K562 treated with DMSO at 1 percent for 48 hours (cell line): ENCODE data around the gene AMDHD1. TPM values are rescaled to one million over a fixed set of nuclear protein-coding genes. Genes with fewer than 3 reads are reported as not detected.

Source experiments
- total RNA-seq: library from RNA; unstranded; fragments of 300-600 nt; gene quantifications from 2 replicates; pipeline ENCODE4 v1.2.3, GENCODE V29; 2022; ENCODE audit warnings: low replicate concordance; ENCODE audit errors: extremely low read depth

The AMDHD1 gene, protein sequence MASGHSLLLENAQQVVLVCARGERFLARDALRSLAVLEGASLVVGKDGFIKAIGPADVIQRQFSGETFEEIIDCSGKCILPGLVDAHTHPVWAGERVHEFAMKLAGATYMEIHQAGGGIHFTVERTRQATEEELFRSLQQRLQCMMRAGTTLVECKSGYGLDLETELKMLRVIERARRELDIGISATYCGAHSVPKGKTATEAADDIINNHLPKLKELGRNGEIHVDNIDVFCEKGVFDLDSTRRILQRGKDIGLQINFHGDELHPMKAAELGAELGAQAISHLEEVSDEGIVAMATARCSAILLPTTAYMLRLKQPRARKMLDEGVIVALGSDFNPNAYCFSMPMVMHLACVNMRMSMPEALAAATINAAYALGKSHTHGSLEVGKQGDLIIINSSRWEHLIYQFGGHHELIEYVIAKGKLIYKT
- not detected in 2 replicates for total RNA-seq

DNA sequence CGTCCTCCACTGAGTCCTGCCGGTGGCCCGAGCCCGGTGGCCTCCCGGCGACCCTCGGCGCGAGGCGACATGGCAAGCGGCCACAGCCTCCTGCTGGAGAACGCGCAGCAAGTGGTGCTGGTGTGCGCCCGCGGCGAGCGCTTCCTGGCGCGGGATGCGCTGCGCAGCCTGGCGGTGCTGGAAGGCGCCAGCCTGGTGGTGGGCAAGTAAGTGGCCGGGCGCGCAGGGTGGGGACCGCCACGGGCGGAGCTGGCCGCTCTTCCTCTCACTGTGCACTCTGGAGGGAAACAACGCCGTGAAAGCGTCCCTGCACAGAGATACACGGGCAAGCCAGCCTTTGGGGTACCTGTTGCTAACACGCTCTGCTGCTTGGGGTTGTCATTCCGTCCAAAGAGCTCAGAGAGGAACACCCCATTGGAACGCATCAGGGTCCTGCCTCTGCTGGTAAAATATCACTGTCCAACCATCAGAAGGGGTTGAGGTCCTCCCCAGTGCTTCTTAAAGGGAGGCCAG, at the start of gene AMDHD1:
Gene AMDHD1 (plus strand): TSS at position 2 of the 513 bp plus-strand sequence. CDS start 68 bp downstream, at position 70.

DNA sequence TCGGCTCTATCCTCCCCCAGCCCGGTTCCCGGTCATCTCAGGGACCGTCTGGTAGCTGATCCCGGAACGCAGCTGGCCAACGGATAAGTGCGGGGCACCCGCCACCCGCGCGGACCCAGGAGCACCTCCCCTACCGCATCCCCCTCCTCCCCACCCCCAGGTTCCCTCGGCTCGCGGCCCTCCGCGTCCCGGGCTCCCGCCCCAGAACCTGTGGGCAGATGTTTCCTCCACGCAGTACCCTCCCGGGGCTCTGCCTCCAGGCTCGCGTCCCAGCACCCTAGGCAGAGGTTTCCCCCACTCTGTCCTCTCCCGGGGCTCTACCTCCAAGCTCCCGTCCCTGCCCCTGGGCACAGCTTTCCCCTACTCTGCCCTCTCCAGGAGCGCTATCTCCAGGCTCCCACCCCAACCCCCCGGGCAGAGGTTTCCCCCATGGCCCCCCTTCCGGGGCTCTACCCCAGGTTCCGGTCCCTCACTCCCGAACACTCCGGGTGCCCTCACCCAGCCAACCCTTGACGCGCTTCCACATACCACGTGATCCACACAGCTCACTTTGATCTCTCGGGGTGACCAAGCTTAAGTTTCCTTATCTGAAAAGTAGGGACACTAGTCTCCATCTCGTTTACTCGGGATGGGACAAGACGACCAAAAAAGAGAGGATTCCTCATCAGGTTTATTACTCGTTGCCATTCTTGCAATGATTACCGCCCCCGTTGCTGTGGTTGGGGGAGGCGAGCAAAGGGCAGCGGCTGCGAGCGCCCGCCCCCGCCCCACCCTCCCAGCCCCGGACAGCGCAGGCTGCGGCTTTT, 404 bp upstream of the AMDHD1 start, which contains the start of gene CCDC38:
Gene CCDC38 (minus strand): TSS at position 91 of the 806 bp plus-strand sequence. CDS start 6,105 bp downstream, outside the sequence.

DNA sequence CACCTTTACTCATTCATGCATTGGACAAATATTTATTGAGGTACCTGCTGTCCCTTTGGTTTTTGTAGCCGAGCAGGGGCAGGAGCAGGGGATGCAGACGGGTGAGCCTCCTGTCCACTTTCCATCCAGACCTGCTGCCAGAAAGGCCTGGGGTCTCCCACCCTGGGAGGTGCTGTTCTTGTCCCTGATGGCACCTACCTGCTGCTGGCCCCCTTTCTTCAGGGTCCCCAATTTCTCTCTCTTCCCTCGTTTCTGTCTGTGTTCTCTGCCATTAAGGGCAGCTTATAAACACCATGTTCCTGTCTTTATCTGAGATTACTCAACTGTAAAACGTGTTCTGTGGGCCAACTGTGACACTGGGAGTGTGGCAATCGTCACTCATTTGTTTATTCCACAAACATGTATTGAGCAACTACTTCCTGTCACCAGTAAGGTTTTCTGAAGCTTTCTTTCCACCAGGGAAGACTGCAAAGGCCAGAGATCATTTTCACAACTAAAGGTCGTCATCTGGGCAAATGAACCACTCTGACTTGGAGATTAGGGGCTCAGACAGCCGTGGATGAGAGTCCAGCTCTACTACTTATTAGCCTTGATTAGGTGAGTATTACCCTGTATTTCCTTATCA, 53.0 kb downstream of the AMDHD1 start, which contains the start of gene HAL:
Gene HAL (minus strand): TSS at position 311 of the 625 bp plus-strand sequence. CDS start 434 bp downstream, outside the sequence.

Other genes starting within 250 kb of the AMDHD1 start
- gene NTN4, start 152.6 kb upstream of the AMDHD1 start, total RNA-seq = not detected in 2 replicates
- gene SNRPF, start 84.4 kb upstream of the AMDHD1 start, total RNA-seq = not detected in 2 replicates
- not detected in 2 replicates for gene CCDC38, start 717 bp upstream of the AMDHD1 start, total RNA-seq
- not detected in 2 replicates for gene HAL, start 53.0 kb downstream of the AMDHD1 start, total RNA-seq
- gene LTA4H, start 92.3 kb downstream of the AMDHD1 start, total RNA-seq = not detected in 2 replicates